GM21737 (cell line): ENCODE results near the gene JAG2.

Source experiments
- ATAC-seq: cut with Tn5 transposase; IDR thresholded peaks from one replicate; pipeline ENCODE4 v1.9.1; 2021; ENCODE audit warnings: mild to moderate bottlenecking, moderate library complexity; ENCODE audit not compliant: unreplicated experiment

Gene JAG2

GRCh38 chr14:105204206-105204930 lies 35.8 kb upstream of the JAG2 start:
- no peak for ATAC-seq

GRCh38 chr14:105203701-105204100 lies 35.1 kb upstream of the JAG2 start:
- ATAC-seq, result no peak

GRCh38 chr14:105203057-105203531 lies 34.5 kb upstream of the JAG2 start:
- no peak for ATAC-seq

GRCh38 chr14:105201925-105202513 lies 33.4 kb upstream of the JAG2 start:
- ATAC-seq, result no peak

- ATAC-seq, result no peak
Observed at GRCh38 chr14:105201156-105201924, 32.8 kb upstream of the JAG2 start.

- no peak for ATAC-seq
Observed at GRCh38 chr14:105200641-105201040, 32.1 kb upstream of the JAG2 start.

GRCh38 chr14:105200074-105200473 lies 31.5 kb upstream of the JAG2 start:
- ATAC-seq, result no peak

- ATAC-seq, result no peak
Observed at GRCh38 chr14:105199093-105199492, 30.5 kb upstream of the JAG2 start.

GRCh38 chr14:105198588-105198987 lies 30.0 kb upstream of the JAG2 start:
- no peak for ATAC-seq

GRCh38 chr14:105197211-105197641 lies 28.6 kb upstream of the JAG2 start:
- no peak for ATAC-seq

GRCh38 chr14:105196265-105196960 lies 27.8 kb upstream of the JAG2 start:
- no peak for ATAC-seq

GRCh38 chr14:105195522-105196264 lies 27.1 kb upstream of the JAG2 start:
- ATAC-seq, result no peak

- no peak for ATAC-seq
Observed at GRCh38 chr14:105195051-105195450, 26.5 kb upstream of the JAG2 start.

- no peak for ATAC-seq
Observed at GRCh38 chr14:105193916-105194782, 25.6 kb upstream of the JAG2 start.

- no peak for ATAC-seq
Observed at GRCh38 chr14:105192866-105193731, 24.5 kb upstream of the JAG2 start.

- ATAC-seq, result no peak
Observed at GRCh38 chr14:105187935-105188524, 19.5 kb upstream of the JAG2 start.

- no peak for ATAC-seq
Observed at GRCh38 chr14:105187116-105187515, 18.5 kb upstream of the JAG2 start.

GRCh38 chr14:105185973-105186372 lies 17.4 kb upstream of the JAG2 start:
- ATAC-seq, result no peak
